Stimulated activated CD4-positive, alpha-beta T cell treated with anti-CD3 and anti-CD28 coated beads, Interleukin-4, amount 100 ng/mL, for 4 hours (primary cell): Measurements from ENCODE around the gene METTL21A.
"Not testable (repeated sequence)": the region's sequence is repeated elsewhere in the genome, so short reads cannot be mapped to it uniquely, and the experiment has no call there.

Source experiments
- DNase-seq, 2 experiments: peaks; one replicate each; pipeline ENCODE4 v3.0.0-alpha.2; 2020

The METTL21A gene

DNA sequence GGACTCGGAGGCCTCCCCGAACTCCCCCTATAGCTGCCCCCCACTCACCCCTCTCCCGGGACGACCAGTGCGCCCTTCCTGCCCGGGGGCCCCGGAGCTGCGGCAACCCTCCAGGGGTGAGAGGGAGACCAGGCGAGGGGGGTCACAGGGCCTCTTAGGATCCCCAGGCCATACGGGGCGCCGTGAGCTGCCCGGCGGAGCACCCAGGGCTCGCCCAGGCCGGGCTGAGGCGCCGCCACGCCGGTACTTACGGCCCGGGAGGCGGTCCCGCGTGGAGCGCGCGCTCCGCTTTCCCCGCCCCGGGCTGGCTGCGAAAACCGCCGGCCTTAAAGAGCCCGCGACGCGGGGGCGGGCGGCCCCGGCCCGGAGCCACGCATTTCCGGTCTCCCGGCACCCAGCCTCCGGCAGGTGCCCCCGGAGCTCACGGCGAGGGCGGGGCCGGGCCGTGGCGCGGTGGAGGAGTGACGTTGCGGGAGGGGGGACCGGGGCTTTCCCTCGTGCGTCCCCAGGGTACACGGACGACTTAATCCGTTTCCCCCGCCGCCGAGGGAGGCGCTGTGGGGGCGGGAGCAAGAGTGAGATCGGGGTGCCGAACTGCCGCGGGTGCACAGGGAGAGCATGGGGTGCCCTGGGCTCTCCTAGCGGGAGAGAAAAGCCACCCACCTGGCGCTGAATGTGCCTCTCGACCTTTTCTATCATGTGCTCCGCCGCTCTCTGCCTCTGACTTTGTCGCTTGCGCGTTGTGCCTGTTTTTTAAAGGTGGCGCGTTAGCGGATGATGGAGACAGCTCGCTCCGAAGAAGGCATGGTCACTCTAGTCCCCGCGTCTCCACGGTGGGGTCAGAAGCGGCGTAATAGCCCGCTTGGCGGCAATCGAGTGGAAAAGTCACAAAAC, at the start of gene METTL21A:
METTL21A (minus strand) TSS at position 381 of the 894 bp plus-strand sequence. CDS start 1,019 bp downstream, outside the sequence.
- peak; percentile 93 to 97 for DNase-seq

GRCh38 chr2:207674826-207675225, 49.6 kb upstream of the METTL21A start:
- no peak for DNase-seq

- DNase-seq = no peak
Measured at GRCh38 chr2:207674266-207674774, 49.1 kb upstream of the METTL21A start.

- DNase-seq = no peak
Measured at GRCh38 chr2:207673431-207673830, 48.2 kb upstream of the METTL21A start.

DNA sequence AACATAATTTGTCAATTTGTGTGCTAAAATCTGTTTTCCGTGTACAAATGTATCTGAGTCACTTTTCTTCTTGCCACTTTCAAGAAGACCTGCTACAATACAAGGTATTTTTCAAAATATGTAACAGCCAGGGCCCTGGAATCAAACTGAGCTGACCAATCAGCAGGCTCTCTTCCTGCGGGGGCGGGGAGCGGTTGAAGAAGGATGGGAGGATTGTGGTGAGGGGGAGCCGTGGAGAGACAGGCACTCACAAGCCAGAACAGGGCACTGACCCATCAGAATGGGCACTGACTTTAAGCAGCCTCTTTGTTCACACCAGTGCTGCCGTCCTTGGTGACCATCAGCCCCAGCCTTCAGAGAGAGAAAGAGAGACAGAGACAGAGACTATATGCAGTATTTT, 45.7 kb upstream of the METTL21A start:
- DNase-seq = no peak

GRCh38 chr2:207663870-207664545, 38.8 kb upstream of the METTL21A start:
- no peak for DNase-seq

GRCh38 chr2:207662203-207662602, 37.0 kb upstream of the METTL21A start:
- DNase-seq = no peak

DNA sequence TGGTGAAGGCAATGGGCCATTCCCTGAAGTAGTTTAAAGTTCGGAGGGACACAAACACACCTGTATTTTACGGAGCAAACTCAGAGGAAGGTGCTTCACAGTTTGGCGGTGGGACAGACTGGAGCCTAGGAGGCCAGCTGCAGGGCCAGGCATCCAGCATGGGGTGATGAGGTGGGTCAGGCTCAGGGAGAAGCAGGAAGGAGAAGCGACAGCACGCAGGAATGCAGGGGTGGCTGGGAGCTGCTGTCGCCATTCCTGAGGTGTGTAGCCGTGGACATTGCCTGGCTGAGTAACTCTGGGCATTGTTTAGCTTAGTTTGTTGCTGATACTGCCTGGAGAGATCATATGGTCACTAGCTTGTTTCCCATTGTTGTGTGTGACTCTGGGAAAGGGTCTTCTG, 35.8 kb upstream of the METTL21A start:
- DNase-seq = no peak

- DNase-seq = no peak
Measured at GRCh38 chr2:207658156-207658555, 33.0 kb upstream of the METTL21A start.

DNA sequence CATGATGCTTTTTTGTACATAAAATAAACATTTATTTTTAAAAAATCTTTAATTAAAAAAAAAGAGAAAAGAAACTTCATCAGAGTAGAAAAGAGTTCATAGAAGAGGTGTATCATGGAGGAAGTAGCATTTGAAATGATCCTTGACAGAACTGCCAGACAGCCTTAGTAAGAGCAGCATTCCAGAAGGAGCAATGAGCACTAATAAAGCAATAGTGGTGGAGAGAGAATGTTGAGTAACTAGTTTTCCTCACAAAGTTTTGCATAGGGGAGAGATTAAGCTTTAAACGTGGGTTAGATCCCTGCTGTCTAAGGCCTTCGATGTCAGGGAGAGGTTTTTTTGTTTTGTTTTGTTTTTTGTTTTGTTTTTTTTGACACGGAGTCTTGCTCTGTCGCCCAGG, 29.8 kb upstream of the METTL21A start:
- DNase-seq = no peak

GRCh38 chr2:207646582-207646981, 21.4 kb upstream of the METTL21A start:
- DNase-seq = not testable (repeated sequence)

- DNase-seq = no peak
Measured at GRCh38 chr2:207643892-207644291, 18.7 kb upstream of the METTL21A start.

DNA sequence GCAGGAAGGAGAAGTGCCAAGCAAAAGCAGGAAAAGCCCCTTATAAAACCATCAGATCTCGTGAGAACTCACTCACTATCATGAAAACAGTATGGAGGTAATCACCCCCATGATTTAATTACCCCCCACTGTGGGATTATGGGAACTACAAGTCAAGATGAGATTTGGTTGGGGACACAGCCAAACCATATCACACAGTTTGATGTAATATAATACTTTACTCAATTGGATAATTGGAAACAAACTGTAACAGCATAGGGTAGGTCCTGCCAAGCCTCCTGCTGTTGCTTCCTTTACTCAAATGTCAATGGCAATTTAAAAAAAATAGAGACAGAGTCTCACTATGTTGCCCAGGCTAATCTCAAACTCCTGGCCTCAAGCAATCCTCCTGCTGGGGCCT, 15.5 kb upstream of the METTL21A start:
- DNase-seq = no peak

DNA sequence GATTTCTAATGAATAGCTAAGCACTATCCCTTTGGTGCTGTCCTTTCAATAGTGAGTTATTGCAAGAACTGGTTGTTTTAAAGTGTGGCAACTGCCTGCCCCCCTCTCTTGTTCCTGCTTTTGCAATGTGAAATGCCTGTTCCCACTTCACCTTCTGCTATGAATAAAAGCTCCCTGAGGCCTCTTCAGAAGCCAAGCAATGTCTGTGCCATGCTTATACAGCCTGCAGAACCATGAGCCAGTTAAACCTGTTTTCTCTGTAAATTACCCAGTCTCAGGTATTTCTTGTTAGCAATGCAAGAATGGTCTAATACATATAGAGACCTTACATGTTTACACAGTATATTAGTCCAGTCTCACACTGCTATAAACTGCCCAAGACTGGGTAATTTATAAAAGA, 15.0 kb upstream of the METTL21A start:
- no peak for DNase-seq

DNA sequence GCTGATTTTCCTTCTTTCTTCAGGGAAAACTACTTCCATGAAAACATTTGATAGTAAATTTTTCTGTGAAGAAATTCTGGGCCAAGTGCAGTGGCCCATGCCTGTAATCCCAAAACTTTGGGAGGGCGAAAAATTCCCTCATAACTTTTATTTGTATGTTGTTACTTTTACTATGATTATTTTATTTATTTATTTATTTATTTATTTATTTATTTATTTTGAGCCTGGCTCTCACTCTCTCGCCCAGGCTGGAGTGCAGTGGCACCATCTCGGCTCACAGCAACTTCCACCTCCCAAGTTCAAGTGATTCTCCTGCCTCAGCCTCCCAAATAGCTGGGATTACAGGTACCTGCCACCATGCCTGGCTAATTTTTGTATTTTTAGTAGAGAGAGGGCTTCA, 14.1 kb upstream of the METTL21A start:
- DNase-seq = not testable (repeated sequence)

DNA sequence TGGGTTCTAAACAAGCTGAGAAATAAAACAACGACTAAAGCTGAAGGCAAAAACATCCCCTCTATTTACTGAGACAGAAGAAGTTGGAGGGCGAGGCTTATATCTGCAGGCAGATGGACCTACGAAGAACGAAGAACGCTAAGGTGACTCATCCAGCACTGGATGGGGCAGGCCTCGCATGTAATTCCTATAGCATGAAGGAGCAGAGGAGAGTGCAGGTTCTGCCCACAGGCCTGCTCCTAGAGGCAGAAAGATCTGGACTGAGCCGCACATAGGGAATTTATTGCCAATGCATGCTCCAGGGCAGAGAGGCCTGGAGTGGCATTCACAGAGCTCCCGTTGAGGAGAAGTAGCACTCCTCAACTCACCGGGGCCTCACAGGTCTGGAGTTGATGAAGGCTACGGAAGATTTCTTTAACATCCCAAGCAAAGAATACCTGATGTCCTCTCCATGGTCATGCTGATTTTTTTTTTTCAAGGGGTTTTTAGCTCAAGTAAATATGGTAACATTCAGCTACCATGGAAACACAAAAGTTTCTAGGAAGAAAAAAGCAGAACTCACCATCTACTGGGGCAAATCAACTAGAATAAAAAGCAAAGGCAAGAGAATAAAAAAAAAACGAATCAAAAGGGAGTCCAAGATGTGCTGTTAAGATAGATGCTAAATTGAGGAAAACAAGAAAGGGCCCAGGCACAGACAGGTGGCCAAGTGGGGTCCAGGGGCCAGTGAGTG, 10.4 kb upstream of the METTL21A start:
- no peak for DNase-seq

GRCh38 chr2:207633686-207634085, 8.5 kb upstream of the METTL21A start:
- no peak for DNase-seq

- DNase-seq = peak in 1 of 2 experiments; percentile 9
Measured at GRCh38 chr2:207632575-207633493, 7.6 kb upstream of the METTL21A start.

DNA sequence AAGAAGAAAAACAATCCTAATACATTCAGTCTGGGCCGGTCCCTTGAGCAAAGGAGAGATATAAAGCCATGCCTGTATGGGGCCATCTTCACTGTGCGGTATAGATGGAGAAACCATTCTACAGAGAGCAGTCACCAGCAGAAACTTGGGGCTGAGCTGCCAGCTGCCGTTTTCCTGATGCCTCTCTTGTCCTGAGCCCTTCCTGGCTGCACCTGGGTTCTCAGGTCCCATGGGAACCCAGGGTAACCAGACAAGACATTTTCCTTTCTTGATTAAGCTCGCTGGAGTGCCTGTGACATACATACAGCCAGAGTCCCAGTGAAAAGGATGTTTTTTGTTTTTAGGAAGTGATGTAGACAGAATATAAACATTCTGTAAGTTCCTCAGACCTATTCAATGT, 5.3 kb upstream of the METTL21A start:
- no peak for DNase-seq

- no peak for DNase-seq
Measured at GRCh38 chr2:207629553-207629952, 4.4 kb upstream of the METTL21A start.

GRCh38 chr2:207624185-207625013, 795 bp downstream of the METTL21A start:
- peak; percentile 61 to 65 for DNase-seq
